ENCODE data around the gene HOTAIR.

GRCh38 chr12:53929527-53929926, 45.2 kb downstream of the HOTAIR start:
- no peak for TF ChIP-seq NFE2L1 (CRISPR knock-in tag; IDR thresholded peaks at IDR 0.05)
- TF ChIP-seq ZBTB21 (CRISPR knock-in tag; IDR thresholded peaks at IDR 0.05; ENCODE audit: borderline replicate concordance), result no peak
- no peak for TF ChIP-seq SP1 (CRISPR knock-in tag; conservative IDR thresholded peaks at IDR 0.05)
- no peak for TF ChIP-seq SOX15 (CRISPR knock-in tag; IDR thresholded peaks at IDR 0.05)
- TF ChIP-seq, protein P1, sequence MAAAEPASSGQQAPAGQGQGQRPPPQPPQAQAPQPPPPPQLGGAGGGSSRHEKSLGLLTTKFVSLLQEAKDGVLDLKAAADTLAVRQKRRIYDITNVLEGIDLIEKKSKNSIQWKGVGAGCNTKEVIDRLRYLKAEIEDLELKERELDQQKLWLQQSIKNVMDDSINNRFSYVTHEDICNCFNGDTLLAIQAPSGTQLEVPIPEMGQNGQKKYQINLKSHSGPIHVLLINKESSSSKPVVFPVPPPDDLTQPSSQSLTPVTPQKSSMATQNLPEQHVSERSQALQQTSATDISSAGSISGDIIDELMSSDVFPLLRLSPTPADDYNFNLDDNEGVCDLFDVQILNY (CRISPR knock-in tag; IDR thresholded peaks at IDR 0.05), result no peak
- TF ChIP-seq, protein P2, sequence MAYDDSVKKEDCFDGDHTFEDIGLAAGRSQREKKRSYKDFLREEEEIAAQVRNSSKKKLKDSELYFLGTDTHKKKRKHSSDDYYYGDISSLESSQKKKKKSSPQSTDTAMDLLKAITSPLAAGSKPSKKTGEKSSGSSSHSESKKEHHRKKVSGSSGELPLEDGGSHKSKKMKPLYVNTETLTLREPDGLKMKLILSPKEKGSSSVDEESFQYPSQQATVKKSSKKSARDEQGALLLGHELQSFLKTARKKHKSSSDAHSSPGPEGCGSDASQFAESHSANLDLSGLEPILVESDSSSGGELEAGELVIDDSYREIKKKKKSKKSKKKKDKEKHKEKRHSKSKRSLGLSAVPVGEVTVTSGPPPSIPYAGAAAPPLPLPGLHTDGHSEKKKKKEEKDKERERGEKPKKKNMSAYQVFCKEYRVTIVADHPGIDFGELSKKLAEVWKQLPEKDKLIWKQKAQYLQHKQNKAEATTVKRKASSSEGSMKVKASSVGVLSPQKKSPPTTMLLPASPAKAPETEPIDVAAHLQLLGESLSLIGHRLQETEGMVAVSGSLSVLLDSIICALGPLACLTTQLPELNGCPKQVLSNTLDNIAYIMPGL (CRISPR knock-in tag; IDR thresholded peaks at IDR 0.05), result no peak
- TF ChIP-seq, protein P3, sequence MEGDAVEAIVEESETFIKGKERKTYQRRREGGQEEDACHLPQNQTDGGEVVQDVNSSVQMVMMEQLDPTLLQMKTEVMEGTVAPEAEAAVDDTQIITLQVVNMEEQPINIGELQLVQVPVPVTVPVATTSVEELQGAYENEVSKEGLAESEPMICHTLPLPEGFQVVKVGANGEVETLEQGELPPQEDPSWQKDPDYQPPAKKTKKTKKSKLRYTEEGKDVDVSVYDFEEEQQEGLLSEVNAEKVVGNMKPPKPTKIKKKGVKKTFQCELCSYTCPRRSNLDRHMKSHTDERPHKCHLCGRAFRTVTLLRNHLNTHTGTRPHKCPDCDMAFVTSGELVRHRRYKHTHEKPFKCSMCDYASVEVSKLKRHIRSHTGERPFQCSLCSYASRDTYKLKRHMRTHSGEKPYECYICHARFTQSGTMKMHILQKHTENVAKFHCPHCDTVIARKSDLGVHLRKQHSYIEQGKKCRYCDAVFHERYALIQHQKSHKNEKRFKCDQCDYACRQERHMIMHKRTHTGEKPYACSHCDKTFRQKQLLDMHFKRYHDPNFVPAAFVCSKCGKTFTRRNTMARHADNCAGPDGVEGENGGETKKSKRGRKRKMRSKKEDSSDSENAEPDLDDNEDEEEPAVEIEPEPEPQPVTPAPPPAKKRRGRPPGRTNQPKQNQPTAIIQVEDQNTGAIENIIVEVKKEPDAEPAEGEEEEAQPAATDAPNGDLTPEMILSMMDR (IDR thresholded peaks at IDR 0.05), result no peak
- TF ChIP-seq ERG (CRISPR knock-in tag; IDR thresholded peaks at IDR 0.05), result no peak
- no peak for TF ChIP-seq RELA (CRISPR knock-in tag; IDR thresholded peaks at IDR 0.05; ENCODE audit: borderline replicate concordance)
- no peak for TF ChIP-seq USF1 (CRISPR knock-in tag; IDR thresholded peaks at IDR 0.05)
- TF ChIP-seq, protein P4, sequence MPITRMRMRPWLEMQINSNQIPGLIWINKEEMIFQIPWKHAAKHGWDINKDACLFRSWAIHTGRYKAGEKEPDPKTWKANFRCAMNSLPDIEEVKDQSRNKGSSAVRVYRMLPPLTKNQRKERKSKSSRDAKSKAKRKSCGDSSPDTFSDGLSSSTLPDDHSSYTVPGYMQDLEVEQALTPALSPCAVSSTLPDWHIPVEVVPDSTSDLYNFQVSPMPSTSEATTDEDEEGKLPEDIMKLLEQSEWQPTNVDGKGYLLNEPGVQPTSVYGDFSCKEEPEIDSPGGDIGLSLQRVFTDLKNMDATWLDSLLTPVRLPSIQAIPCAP (CRISPR knock-in tag; IDR thresholded peaks at IDR 0.05), result no peak

Data from WTC11 (cell line).